HG03575 (cell line): Measurements from ENCODE around the gene PLXNA4.

Experiments used
- ATAC-seq: cut with Tn5 transposase; IDR thresholded peaks from one replicate; pipeline ENCODE4 v1.9.1; 2021; ENCODE audit not compliant: unreplicated experiment, insufficient number of reproducible peaks, low FRiP score; ENCODE audit errors: extremely low read depth

The PLXNA4 gene

GRCh38 chr7:132488634-132489302 is 87.5 kb downstream of the PLXNA4 start:
- no peak for ATAC-seq

- ATAC-seq = no peak
Measured at GRCh38 chr7:132486274-132486610, 90.0 kb downstream of the PLXNA4 start.

GRCh38 chr7:132485600-132486273 is 90.5 kb downstream of the PLXNA4 start:
- ATAC-seq = no peak

GRCh38 chr7:132485136-132485535 is 91.1 kb downstream of the PLXNA4 start:
- no peak for ATAC-seq

- ATAC-seq = no peak
Measured at GRCh38 chr7:132482866-132483265, 93.4 kb downstream of the PLXNA4 start.

GRCh38 chr7:132480534-132480933 is 95.7 kb downstream of the PLXNA4 start:
- no peak for ATAC-seq

GRCh38 chr7:132476541-132476940 is 99.7 kb downstream of the PLXNA4 start:
- no peak for ATAC-seq

- ATAC-seq = no peak
Measured at GRCh38 chr7:132475669-132476116, 100.6 kb downstream of the PLXNA4 start.

GRCh38 chr7:132475037-132475668 is 101.1 kb downstream of the PLXNA4 start:
- no peak for ATAC-seq

GRCh38 chr7:132472463-132473120 is 103.7 kb downstream of the PLXNA4 start:
- ATAC-seq = no peak

GRCh38 chr7:132471515-132471914 is 104.8 kb downstream of the PLXNA4 start:
- no peak for ATAC-seq

GRCh38 chr7:132469681-132470080 is 106.6 kb downstream of the PLXNA4 start:
- no peak for ATAC-seq

GRCh38 chr7:132469264-132469663 is 107.0 kb downstream of the PLXNA4 start:
- ATAC-seq = no peak

- ATAC-seq = no peak
Measured at GRCh38 chr7:132466367-132466766, 109.9 kb downstream of the PLXNA4 start.

- ATAC-seq = no peak
Measured at GRCh38 chr7:132465516-132465915, 110.8 kb downstream of the PLXNA4 start.

GRCh38 chr7:132464740-132465139 is 111.5 kb downstream of the PLXNA4 start:
- ATAC-seq = no peak

- no peak for ATAC-seq
Measured at GRCh38 chr7:132463922-132464321, 112.3 kb downstream of the PLXNA4 start.

GRCh38 chr7:132462478-132462877 is 113.8 kb downstream of the PLXNA4 start:
- ATAC-seq = no peak

- no peak for ATAC-seq
Measured at GRCh38 chr7:132461032-132461592, 115.2 kb downstream of the PLXNA4 start.
